OCI-LY7 (cell line): ENCODE data around the gene MID1.

ENCODE experiments used
- EZH2phosphoT487 ChIP-seq: fragments of 200-600 bp; sonication (generic); IDR thresholded peaks from 2 replicates; pipeline ENCODE4 v1.6.1; 2018; ENCODE audit warnings: low read depth, borderline replicate concordance, mild to moderate bottlenecking, mixed run types, antibody characterized with exemption, low read length, moderate library complexity, mixed read lengths
- TF ChIP-seq, protein P1 (sequence below): fragments of 200-600 bp; sonication (generic); conservative IDR thresholded peaks from 2 replicates; pipeline ENCODE4 v1.5.1; 2014; ENCODE audit warnings: mild to moderate bottlenecking, antibody characterized with exemption, low read length, moderate library complexity, mixed read lengths

DNA sequence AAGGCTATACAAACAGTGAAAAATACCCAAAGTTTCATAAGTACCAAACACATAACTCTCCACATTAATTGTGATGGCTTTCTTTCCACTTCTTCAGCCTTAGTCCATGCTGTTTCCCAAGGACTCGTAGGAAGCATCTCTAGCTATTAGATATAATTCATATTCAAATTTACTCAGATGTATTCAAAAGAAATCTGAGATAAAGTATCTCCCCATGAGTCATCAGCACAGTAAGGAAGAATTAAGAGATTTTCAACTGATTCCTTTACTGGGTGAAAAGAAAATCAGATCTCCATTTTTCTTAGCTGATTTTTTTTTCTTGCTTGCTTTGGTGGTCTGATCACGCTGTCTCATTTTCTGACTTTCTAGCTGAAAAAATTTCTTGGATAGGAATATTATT lies 71.7 kb downstream of the MID1 start:
- TF ChIP-seq, protein P1, sequence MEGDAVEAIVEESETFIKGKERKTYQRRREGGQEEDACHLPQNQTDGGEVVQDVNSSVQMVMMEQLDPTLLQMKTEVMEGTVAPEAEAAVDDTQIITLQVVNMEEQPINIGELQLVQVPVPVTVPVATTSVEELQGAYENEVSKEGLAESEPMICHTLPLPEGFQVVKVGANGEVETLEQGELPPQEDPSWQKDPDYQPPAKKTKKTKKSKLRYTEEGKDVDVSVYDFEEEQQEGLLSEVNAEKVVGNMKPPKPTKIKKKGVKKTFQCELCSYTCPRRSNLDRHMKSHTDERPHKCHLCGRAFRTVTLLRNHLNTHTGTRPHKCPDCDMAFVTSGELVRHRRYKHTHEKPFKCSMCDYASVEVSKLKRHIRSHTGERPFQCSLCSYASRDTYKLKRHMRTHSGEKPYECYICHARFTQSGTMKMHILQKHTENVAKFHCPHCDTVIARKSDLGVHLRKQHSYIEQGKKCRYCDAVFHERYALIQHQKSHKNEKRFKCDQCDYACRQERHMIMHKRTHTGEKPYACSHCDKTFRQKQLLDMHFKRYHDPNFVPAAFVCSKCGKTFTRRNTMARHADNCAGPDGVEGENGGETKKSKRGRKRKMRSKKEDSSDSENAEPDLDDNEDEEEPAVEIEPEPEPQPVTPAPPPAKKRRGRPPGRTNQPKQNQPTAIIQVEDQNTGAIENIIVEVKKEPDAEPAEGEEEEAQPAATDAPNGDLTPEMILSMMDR = no peak
- TF ChIP-seq EZH2phosphoT487 = no peak
